Stimulated activated CD4-positive, alpha-beta T cell treated with anti-CD3 and anti-CD28 coated beads, Interleukin-4, amount 100 ng/mL, for 24 hours (primary cell): ENCODE data around the gene SCAI.
A peak's percentile ranks its signal among the peaks of the same experiment; 100 is the strongest.
"Not testable (repeated sequence)": the region's sequence is repeated elsewhere in the genome, so short reads cannot be mapped to it uniquely, and the experiment has no call there.

ENCODE experiments used
- DNase-seq: peaks from one replicate; pipeline ENCODE4 v3.0.0-alpha.2; 2020

SCAI gene

DNA sequence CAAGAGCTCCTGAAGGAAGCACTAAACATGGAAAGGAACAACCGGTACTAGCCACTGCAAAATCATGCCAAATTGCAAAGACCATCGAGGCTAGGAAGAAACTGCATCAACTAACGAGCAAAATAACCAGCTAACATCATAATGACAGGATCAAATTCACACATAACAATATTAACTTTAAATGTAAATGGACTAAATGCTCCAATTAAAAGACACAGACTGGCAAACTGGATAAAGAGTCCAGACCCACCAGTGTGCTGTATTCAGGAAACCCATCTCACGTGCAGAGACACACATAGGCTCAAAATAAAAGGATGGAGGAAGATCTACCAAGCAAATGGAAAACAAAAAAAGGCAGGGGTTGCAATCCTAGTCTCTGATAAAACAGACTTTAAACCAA is 131.3 kb downstream of the SCAI start:
- not testable (repeated sequence) for DNase-seq

DNA sequence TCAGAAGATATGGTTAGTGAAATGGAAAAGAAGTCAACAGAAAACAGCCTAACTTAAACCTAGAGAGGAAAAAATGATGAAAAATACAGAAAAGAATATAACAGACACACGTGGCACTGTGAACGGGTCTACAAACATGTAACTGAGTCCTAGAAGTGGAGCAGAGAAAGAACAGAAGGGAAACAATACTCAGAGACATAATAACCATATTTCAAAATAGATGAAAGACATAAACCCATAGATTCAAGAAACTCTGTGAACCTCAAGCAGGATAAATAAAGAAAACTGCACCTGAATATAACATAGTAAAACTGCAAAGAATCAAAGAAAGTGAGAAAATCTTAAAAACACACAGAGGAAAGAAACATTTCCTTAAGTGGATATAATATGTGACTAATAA is 134.7 kb downstream of the SCAI start:
- no peak for DNase-seq

DNA sequence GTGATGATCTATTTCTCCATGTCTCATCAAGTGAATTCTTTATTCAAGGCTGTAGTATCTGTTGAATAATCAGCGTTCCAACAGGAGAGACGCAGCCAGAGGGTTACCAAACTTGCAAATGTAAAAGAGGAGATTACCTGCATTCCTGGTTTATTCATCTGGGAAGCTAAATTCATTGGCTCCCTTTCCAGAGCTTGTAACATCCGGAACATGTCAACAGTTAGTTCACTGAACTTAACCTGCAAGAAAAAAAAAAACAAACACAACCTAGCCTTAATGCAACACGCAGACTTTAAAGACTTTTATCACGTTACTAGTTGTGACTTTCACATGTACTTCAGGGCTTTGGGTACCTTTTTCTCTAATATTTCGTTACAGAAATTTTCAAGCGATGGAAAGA is 140.0 kb downstream of the SCAI start:
- DNase-seq: no peak

DNA sequence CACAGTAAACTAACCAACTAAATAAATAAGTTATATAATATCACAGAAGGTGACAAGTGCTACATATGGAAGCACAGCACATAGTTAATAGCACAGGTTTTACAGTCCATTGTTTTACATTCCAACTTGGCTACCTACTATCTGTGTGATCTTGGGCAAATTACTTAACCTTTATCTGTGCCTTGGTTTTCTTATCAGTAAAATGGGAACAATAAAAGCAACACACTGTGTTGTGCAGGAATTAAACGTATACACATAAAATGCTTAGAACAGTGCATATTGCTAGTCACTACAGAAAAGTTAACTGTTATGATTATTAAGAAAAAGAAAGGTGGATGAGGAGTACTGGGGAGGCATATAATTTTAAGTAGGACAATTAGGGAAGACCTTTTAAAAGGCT is 159.6 kb downstream of the SCAI start:
- DNase-seq: no peak

DNA sequence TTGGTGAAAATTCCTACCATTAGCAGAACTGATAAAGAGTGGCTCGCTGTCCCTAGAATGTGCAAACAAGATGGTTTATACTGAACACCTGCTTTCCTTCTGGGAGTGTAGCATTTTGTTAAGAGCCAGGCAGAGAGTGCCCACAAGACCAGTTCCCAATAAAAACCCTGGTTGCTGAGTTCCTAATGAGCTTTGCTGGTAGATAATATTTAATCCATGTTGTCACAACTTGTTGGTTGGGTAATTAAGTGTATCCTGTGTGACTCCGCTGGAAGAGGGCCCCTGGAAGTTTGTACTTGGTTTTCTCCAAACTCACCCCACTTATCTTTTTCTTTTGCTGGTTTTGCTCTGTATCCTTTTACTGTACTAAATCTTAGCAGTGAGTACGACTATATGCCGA is 162.9 kb downstream of the SCAI start:
- no peak for DNase-seq

DNA sequence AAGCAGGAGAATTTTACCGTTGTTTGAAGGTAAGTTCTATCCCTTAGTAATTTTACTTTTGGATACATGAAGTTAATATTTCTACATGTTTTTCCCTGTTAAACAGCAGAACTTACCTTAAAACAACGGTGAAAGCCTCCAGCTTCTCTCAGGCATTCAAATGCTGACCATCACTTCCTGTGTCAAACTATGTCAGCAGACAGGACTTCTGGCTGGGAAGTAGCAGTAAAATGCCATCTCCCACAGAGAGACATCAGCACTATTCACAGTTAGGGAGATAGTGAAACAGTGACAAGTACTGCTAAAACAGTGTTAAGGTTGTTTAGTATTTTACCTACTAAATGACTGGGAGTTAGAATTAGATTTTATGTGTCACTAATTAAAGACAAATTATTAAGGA is 168.2 kb downstream of the SCAI start:
- no peak for DNase-seq

DNA sequence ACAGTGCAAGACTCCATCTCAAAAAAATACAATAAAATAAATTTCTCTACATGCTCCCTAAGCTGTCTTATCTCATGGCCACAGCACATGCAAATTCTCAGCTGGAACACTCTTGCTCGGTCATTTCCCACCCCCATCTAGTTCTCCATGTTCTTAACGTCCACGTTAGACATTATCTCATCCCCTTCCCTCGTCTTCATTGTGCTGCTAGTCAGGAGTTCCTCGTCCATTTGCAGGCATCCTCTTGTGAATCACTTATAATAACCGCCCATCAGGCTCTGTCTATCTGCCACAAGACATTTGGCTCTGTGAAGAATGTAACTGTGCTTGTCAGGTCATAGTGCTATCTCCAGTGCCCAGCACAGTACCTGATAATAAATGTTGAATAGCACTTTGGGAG is 169.5 kb downstream of the SCAI start:
- DNase-seq: no peak

DNA sequence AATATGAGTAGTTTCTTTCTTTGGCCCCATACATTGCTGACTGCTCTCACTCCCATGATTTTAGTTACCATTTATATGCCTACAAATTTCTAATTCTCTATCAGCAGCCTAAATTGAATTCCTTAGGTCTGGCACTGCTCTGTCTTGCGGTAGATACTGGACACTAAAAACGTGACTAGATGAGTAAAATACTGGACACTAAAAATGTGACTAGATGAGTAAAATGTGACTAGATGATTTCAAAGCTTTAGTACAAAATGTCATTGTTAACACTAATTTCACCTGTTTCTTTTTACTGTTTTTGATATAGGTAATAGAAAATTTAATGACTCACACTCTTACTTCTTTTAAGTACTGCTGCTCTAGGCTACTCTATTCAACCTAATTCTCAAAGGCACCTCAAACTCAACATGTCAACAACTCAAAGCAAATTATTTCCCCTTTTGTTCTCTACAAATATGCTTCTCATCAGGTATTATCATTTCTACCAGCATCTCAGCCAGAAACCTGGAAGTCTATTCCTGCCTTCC is 171.0 kb downstream of the SCAI start:
- DNase-seq: no peak

GRCh38 chr9:124969401-124969800 is 173.9 kb downstream of the SCAI start:
- DNase-seq: no peak

DNA sequence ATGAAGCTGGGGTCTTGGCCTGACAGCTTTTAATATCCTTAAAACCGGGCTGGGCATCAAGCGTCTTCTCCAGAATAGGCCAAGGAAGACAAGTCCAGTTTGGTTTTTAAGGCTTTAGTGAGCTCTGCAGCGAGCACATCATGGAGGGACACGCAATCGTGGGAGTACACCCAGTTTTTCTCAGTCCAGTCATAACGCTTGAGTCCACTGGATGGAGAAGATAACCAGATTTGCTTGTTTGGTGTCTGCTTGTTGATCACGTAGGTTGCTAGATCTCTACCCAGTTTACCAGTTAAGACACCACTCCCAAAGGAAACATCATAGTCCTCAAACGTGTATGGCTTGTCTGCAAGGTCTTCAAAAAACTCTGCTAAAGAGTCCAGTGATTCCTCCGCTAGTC is 175.1 kb downstream of the SCAI start:
- DNase-seq: no peak

DNA sequence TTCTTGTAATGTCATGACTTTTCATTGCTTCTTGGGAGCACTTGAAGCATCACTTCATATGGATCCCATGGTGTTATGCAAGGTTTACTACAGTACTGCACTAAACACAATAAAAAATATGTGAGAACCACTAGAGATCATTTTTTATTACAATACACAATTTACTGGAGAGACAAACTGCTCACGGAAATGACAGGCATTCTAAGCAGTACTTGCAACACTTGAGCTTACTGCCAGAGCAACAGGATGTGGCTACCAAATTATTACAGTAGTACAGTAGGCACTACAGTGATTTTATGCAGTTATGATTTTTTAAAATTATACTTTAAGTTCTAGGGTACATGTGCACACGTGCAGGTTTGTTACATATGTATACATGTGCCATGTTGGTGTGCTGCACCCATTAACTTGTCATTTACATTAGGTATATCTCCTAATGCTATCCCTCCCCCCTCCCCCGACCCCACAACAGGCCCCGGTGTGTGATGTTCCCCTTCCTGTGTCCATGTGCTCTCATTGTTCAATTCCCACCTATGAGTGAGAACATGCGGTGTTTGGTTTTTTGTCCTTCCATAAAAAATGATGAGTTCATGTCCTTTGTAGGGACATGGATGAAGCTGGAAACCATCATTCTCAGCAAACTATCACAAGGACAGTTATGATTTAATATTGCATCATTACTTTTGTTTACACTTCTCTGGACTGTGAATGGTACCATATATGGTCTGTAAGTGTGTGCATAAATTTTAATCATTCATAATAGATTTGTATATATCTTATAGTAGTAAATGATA is 177.4 kb downstream of the SCAI start:
- peak; percentile 8 for DNase-seq

DNA sequence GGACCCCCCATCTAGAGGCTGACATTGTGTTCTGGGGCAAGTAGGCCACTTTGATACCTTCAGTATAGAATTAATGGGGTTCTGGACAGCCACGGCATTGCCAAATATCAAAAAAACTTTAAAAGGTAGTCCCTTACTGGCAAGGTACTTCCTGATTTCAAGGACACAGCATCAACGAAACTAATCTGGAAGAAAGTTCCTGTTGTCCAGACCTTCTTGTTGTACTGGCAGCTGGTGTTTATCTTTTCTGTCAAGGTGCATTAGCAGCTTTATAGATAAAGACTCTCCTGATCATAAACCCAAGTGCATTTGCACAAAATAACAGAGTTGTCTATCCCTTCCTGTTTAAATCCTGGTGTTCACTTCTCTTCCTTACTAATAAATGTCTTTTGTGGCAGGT is 178.7 kb downstream of the SCAI start:
- no peak for DNase-seq

DNA sequence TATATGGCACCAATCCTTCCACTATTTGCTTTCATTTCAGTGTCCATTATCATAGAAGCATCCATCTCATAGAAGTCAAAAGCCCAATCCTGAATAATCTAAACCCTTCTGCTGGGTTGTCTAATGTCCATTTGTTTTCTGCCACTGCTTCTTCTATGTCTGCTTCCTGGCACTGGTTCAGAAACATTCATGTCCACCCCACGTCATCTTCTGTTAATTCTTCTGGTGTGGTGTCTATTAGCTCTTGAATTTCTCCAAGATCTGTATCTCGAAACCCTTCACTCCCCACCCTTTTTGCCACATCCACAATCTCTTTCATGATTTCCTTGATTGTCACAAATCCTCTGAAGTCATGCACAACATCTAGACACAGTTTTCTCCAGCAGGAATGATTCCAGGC is 179.3 kb downstream of the SCAI start:
- no peak for DNase-seq

DNA sequence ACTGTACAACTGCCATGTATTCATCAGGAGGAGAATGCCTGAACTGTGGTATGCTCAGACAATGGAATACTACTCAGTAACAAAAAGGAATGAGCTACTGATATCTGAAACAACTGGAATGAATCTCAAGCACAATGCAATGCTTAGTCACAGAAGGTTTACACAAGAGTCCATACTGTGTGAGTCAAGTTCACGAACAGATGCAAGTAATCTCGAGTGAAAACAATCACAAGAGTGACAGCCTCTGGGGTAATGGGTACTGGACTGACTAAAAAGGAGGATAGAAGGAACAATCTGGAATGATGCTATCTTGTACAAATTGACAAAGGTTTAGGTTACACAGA is 182.9 kb downstream of the SCAI start:
- DNase-seq: no peak

DNA sequence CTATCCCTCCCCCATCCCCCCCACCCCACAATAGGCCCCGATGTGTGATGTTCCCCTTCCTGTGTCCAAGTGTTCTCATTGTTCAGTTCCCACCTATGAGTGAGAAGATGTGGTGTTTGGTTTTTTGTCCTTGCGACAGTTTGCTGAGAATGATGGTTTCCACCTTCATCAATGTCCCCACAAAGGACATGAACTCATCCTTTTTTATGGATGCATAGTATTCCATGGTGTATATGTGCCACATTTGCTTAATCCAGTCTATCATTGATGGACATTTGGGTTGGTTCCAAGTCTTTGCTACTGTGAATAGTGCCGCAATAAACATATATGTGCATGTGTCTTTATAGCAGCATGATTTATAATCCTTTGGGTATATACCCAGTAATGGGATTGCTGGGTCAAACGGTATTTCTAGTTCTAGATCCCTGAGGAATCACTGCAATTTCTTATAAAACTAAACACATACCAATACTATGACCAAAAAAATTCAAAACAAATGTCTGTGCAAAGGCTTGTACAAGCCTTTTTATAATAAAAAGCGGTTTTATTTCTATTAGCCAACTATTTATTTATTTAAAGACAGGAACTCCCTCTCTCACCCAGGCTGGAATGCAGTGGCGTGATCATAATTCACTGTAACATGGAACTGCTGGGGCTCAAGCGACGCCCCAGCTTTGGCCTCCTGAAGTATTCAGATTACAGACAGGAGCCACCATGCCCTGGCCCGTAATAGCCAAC is 183.5 kb downstream of the SCAI start:
- DNase-seq: not testable (repeated sequence)

- no peak for DNase-seq
These were observed 189.1 kb downstream of the SCAI start for GRCh38 chr9:124954255-124954654.

DNA sequence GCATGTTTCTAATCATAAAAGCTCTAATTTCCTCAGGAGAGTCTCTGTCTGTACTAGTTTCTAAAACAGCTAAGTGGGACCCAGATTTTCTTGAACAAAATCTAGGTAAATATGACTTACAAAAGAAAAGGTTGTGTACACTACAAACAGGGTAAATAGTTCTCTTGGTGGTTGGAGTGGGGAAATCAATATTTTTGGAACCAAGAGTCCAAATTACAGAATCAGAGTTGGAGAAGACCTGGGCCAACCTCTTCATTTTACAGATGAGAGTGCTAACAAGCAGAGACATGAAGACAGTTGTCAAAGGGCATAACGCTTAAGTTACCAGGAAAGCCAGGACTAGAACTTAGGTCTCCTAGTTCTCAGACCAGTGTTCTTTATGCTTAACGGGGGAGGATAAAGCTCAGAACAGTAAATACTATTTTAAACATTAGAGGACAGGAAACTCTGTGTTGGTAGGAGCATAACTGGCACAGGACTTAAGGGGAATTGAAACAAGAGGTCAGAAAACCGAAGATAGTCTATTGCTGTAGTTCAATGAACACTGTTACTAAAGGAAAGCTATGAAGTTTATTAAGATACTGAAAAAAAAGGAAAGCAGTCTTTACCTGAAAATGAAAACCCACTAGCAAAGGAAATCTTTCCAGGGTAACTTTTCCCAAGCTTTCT is 193.1 kb downstream of the SCAI start:
- no peak for DNase-seq

DNA sequence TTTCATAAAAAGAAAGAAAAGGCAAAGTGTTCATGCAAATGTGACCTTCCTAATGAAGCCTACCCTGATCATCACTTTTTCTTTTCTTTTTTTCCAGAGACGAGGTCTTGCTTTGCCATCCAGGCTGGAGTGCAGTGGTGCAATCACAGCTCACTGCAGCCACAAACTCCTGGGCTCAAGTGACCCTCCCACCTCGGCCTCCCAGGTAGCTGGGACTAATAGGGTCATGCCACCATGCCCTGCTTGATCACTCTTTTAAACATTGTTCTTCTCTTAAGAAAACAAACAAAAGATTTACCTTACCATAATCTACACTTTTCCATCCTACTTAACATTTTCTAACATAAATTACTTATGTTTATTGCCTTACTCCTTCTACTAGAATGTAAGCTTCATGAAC is 193.9 kb downstream of the SCAI start:
- no peak for DNase-seq

- DNase-seq: no peak
These were observed 195.5 kb downstream of the SCAI start for GRCh38 chr9:124947727-124948391.

DNA sequence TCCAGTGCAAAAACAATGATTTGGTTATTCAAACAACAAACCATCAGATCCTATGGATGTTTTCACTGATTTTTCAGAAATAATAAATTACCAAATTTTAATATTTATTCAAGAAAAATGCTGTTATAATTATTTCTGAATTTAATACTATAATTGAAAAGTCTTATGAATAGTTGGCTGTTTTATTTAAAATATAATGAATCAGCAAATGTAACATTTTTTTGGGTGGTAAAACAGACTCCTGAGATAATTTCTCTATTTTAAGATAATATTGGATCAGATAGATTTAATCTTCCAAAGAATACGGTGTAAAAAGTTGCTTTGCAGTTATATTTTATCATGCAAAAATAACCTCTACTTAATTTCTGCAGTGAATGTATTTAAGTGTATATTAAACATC is 197.2 kb downstream of the SCAI start:
- no peak for DNase-seq

- peak; percentile 62 for DNase-seq
These were observed 201.4 kb downstream of the SCAI start for GRCh38 chr9:124941679-124942561.
